GM12878 (cell line): ENCODE results near the gene RSL24D1. TPM values are rescaled to one million over a fixed set of nuclear protein-coding genes. Genes with fewer than 3 reads are reported as not detected.

ENCODE experiments used
- ATAC-seq: fragments of 200-7000 bp; cut with Tn5 transposase; 3 replicates; pipeline ENCODE4 v1.9.1; 2020; ENCODE audit warnings: mild to moderate bottlenecking, moderate library complexity
- BruUV-seq: library from RNA; stranded (reverse); fragments of 400-500 nt; replicated peaks from 2 replicates; lab custom pipeline; 2021; lab: Mats Ljungman, UMichigan
- CTCF ChIA-PET: fragments of 300-600 bp; sonication (Branson Sonifier 250); formaldehyde crosslinking; extraction: SDS; loops from one replicate; lab custom pipeline; 2021; ENCODE audit warnings: inconsistent platforms; lab: Yijun Ruan, JAX
- POLR2A ChIA-PET: fragments of 350-600 bp; formaldehyde crosslinking; extraction: SDS; loops from one replicate; lab custom pipeline; 2021; ENCODE audit warnings: inconsistent platforms; lab: Charles Lee
- RAD21 ChIA-PET: fragments of 300-600 bp; sonication (Branson Sonifier 250); formaldehyde crosslinking; loops from one replicate; lab custom pipeline; 2023; ENCODE audit warnings: antibody characterized with exemption; ENCODE audit not compliant: unreplicated experiment; lab: Charles Lee
- SMC1A ChIA-PET: fragments of 300-600 bp; sonication (Branson Sonifier 250); formaldehyde crosslinking; loops from one replicate; lab custom pipeline; 2023; ENCODE audit not compliant: unreplicated experiment, uncharacterized antibody; lab: Charles Lee
- DNase-seq: peaks from one replicate; pipeline ENCODE4 v3.0.0-alpha.2; 2011; ENCODE audit warnings: low read depth, low spot score
- FAIRE-seq: peaks from 3 replicates; lab custom pipeline; 2011; peaks lifted over from hg19 to GRCh38; lab: Jason Lieb, UNC
- H2AFZ ChIP-seq: 2 replicates; pipeline ENCODE4 v1.6.0; 2011; ENCODE audit warnings: low read depth, low read length, control low read depth; ENCODE audit not compliant: control insufficient read depth
- H3K27ac ChIP-seq: 2 replicates; pipeline ENCODE4 v1.5.1; 2011; ENCODE audit warnings: control low read depth; ENCODE audit not compliant: control insufficient read depth, insufficient read depth
- H3K27me3 ChIP-seq, 2 experiments: replicated peaks in 1 of 2; 2 replicates each; pipeline versions ENCODE4 v1.6.0 to v1.6.1; 2011; ENCODE audit warnings: low read length in 1 of 2; ENCODE audit not compliant: control insufficient read depth in 2 of 2, insufficient read depth in 2 of 2
- H3K36me3 ChIP-seq, 2 experiments: 2 replicates each; pipeline ENCODE4 v1.5.1; 2011; ENCODE audit warnings: low read length in 1 of 2; ENCODE audit not compliant: control insufficient read depth in 2 of 2, insufficient read depth in 2 of 2
- H3K4me1 ChIP-seq: 2 replicates; pipeline ENCODE4 v1.6.1; 2011; ENCODE audit warnings: mild to moderate bottlenecking, low read length, moderate library complexity, mixed read lengths; ENCODE audit not compliant: control insufficient read depth, insufficient read depth
- H3K4me2 ChIP-seq: 2 replicates; pipeline ENCODE4 v1.6.0; 2011; ENCODE audit warnings: control low read depth; ENCODE audit not compliant: control insufficient read depth, insufficient read depth
- H3K4me3 ChIP-seq: fragments of 200-600 bp; sonication (generic); 2 replicates; pipeline ENCODE4 v1.5.1; 2016
- H3K79me2 ChIP-seq: 2 replicates; pipeline ENCODE4 v1.6.0; 2011; ENCODE audit warnings: low read length; ENCODE audit not compliant: control insufficient read depth, insufficient read depth
- H3K9ac ChIP-seq: 2 replicates; pipeline ENCODE4 v1.8.0; 2011; ENCODE audit warnings: low read length, control low read depth, mixed read lengths; ENCODE audit not compliant: control insufficient read depth, insufficient read depth
- H3K9me3 ChIP-seq: replicated peaks from 3 replicates; pipeline ENCODE4 v1.5.1; 2011; ENCODE audit warnings: mild to moderate bottlenecking, low read length; ENCODE audit not compliant: control insufficient read depth, insufficient read depth
- H4K20me1 ChIP-seq: 2 replicates; pipeline ENCODE4 v1.6.0; 2011; ENCODE audit not compliant: control insufficient read depth, insufficient read depth
- EED ChIP-seq: sonication (generic); IDR thresholded peaks from 2 replicates; pipeline ENCODE4 v1.6.1; 2016; ENCODE audit warnings: antibody characterized with exemption, low read depth
- EZH2 ChIP-seq: IDR thresholded peaks from 2 replicates; pipeline ENCODE4 v1.6.1; 2012; ENCODE audit warnings: low read depth, mild to moderate bottlenecking, control low read depth, inconsistent platforms, low read length, borderline replicate concordance; ENCODE audit not compliant: control insufficient read depth
- HCFC1 ChIP-seq: fragments of 150-350 bp; IDR thresholded peaks from 2 replicates; pipeline ENCODE4 v1.6.1; 2014; ENCODE audit warnings: low read length
- HDAC2 ChIP-seq: fragments of 200-600 bp; sonication (generic); IDR thresholded peaks from 2 replicates; pipeline ENCODE4 v1.6.1; 2017
- MXI1 ChIP-seq: fragments of 150-350 bp; IDR thresholded peaks from 2 replicates; pipeline ENCODE4 v1.6.1; 2011; ENCODE audit warnings: low read depth, mild to moderate bottlenecking, inconsistent platforms, low read length, improper control_type of control experiment
- POLR2AphosphoS2 ChIP-seq: IDR thresholded peaks from 2 replicates; pipeline ENCODE4 v1.6.1; 2011; ENCODE audit warnings: low read depth, mild to moderate bottlenecking, low read length, improper control_type of control experiment, moderate library complexity
- RCOR1 ChIP-seq: conservative IDR thresholded peaks from 2 replicates; pipeline ENCODE4 v1.6.1; 2012; ENCODE audit warnings: low read depth, low read length, improper control_type of control experiment
- RELA ChIP-seq: fragments of 450-650 bp; IDR thresholded peaks from 2 replicates; pipeline ENCODE4 v1.8.0; 2014; ENCODE audit warnings: borderline replicate concordance; ENCODE audit not compliant: partially characterized antibody
- SIN3A ChIP-seq: IDR thresholded peaks from 2 replicates; pipeline ENCODE4 v1.6.1; 2012; ENCODE audit warnings: low read depth, low read length, improper control_type of control experiment
- SP1 ChIP-seq: IDR thresholded peaks from one replicate; pipeline ENCODE4 v1.6.1; 2011; ENCODE audit warnings: low read depth, low read length
- STAT1 ChIP-seq: fragments of 450-650 bp; conservative IDR thresholded peaks from 2 replicates; pipeline ENCODE4 v1.6.1; 2014; ENCODE audit warnings: antibody characterized with exemption, mild to moderate bottlenecking
- SUPT20H ChIP-seq: IDR thresholded peaks from 2 replicates; pipeline ENCODE4 v1.6.1; 2011; ENCODE audit warnings: low read depth, mild to moderate bottlenecking, low read length, moderate library complexity, borderline replicate concordance; ENCODE audit not compliant: control insufficient read depth
- USF1 ChIP-seq: IDR thresholded peaks from 2 replicates; pipeline ENCODE4 v1.6.1; 2011; ENCODE audit warnings: borderline replicate concordance, low read depth, mild to moderate bottlenecking, moderate library complexity, mixed read lengths, low read length; ENCODE audit not compliant: insufficient read depth; ENCODE audit errors: extremely low read length
- ZNF217 ChIP-seq: fragments of 450-650 bp; IDR thresholded peaks from 2 replicates; pipeline ENCODE4 v1.6.1; 2017; ENCODE audit warnings: antibody characterized with exemption, mild to moderate bottlenecking
- WGBS: methylation state at CpG from one replicate; pipeline ENCODE4 v1.1.6; 2016; ENCODE audit warnings: low lambda C conversion rate; ENCODE audit not compliant: insufficient replicate concordance, insufficient coverage; ENCODE audit errors: missing lambda C conversion rate; 5-methylcytosine and 5-hydroxymethylcytosine counted together
- in situ Hi-C: fragments of 300-500 bp; cut with MboI; formaldehyde crosslinking; loops from 9 replicates; pipeline ENCODE4 v1.14.3; 2018; ENCODE audit warnings: mixed read lengths
- intact Hi-C: fragments of 100-400 bp; cut with micrococcal nuclease; formaldehyde crosslinking; loops from one replicate; pipeline ENCODE4 v1.14.2; 2022; ENCODE audit not compliant: unreplicated experiment
- polyA plus RNA-seq, 11 experiments: library from polyadenylated mRNA; depleted of rRNA in 4 of 11; unstranded in 6 of 11; stranded (reverse) in 5 of 11; fragments of >200 nt; fragmentation: Nextera tagmentation in 4 of 11; fragmentation: Illumina TruSeq in 1 of 11; extraction: Ambion mirVana in 4 of 11; extraction: Trizol in 1 of 11; gene quantifications; 1 replicate in 1 of 11; 2 replicates in 10 of 11; pipeline versions ENCODE4 v1.2.1 to v1.2.3, GENCODE V29; 2011 to 2016; ENCODE audit warnings: inconsistent platforms in 2 of 11, missing spikeins in 2 of 11, low read depth in 1 of 11
- total RNA-seq, 4 experiments: library from RNA; depleted of rRNA in 3 of 4; stranded (reverse); fragments of >200 nt in 3 of 4; fragmentation: Illumina TruSeq in 1 of 4; extraction: Trizol in 1 of 4; gene quantifications; 2 replicates each; pipeline versions ENCODE4 v1.2.1 to v1.2.3, GENCODE V29; 2013 to 2021
- TF ChIP-seq, protein P1 (sequence below): fragments of 450-650 bp; formaldehyde crosslinking; IDR thresholded peaks from 2 replicates; pipeline ENCODE4 v1.4.0; 2022; ENCODE audit warnings: mild to moderate bottlenecking, moderate library complexity
- TF ChIP-seq, protein P2 (sequence below): fragments of 150-350 bp; IDR thresholded peaks from 2 replicates; pipeline ENCODE4 v1.6.1; 2016; ENCODE audit warnings: low read depth, low read length

The RSL24D1 gene
- total and polyA plus RNA-seq, 10 of the 15 experiments (the other 5 are each of a cell fraction or from before 2014, with no cell fraction given), result 94.9 to 249 (median 121) TPM

DNA sequence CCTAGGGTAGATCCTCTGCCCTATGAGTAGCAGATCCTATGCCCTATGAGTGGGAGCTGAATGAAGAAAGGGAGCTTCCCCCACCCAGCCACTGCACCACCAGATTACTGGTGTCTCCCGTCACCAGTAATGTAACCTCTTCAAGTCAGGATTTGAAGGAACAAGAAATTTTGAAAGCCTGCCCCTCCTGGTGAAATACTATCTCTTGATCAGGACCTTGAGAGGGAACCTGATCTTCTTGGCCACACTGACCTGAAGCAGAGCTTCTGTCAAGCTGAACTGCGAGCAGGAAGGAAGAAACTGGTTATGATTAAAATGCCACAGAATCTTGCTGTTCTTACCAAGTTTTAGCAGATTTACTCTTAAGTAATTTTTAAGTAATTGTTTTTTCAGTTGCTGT, 62.8 kb downstream of the RSL24D1 start:
- 43% methylated on average over 2 of the region's 2 CpGs for WGBS
- Histone ChIP-seq H3K79me2 (no peaks in the 10 kb centered on the region), H2AFZ (no peak overlapping the region), H3K4me2 (no peak overlapping the region), H3K27ac (no peak overlapping the region), H3K36me3 (no peaks in the 10 kb centered on the region), H3K4me1 (no peaks in the 10 kb centered on the region), H3K27me3 (no peaks in the 10 kb centered on the region), H3K9me3 (no peaks in the 10 kb centered on the region; the same call in 2 of the 3 replicates), H3K9ac (no peak overlapping the region), H3K4me3 (no peak overlapping the region), H4K20me1 (no peaks in the 10 kb centered on the region)
- in situ Hi-C loops, result no loop called here
- intact Hi-C loops, result no loop called here
- no peak for ATAC-seq
- FAIRE-seq, result no peak
- BruUV-seq, result no TSS peak
- POLR2A ChIA-PET, result no interaction called here
- SMC1A ChIA-PET, result no interaction called here
- DNase-seq, result no peak
- RAD21 ChIA-PET, result no interaction called here
- CTCF ChIA-PET, result interaction anchor here (1.0 kb wide), 1 partner anchor 9 kb away, joined by 3 read pairs; no protein-coding TSS in a partner anchor
- TF ChIP-seq SIN3A (no peak), POLR2AphosphoS2 (no peak), SP1 (no peak), HDAC2 (no peak), MXI1 (no peak), EED (no peak), EZH2 (no peak), ZNF217 (no peak), RELA (no peak), RCOR1 (no peak), STAT1 (no peak), SUPT20H (no peak), HCFC1 (no peak), USF1 (no peak)
- TF ChIP-seq, protein P1, sequence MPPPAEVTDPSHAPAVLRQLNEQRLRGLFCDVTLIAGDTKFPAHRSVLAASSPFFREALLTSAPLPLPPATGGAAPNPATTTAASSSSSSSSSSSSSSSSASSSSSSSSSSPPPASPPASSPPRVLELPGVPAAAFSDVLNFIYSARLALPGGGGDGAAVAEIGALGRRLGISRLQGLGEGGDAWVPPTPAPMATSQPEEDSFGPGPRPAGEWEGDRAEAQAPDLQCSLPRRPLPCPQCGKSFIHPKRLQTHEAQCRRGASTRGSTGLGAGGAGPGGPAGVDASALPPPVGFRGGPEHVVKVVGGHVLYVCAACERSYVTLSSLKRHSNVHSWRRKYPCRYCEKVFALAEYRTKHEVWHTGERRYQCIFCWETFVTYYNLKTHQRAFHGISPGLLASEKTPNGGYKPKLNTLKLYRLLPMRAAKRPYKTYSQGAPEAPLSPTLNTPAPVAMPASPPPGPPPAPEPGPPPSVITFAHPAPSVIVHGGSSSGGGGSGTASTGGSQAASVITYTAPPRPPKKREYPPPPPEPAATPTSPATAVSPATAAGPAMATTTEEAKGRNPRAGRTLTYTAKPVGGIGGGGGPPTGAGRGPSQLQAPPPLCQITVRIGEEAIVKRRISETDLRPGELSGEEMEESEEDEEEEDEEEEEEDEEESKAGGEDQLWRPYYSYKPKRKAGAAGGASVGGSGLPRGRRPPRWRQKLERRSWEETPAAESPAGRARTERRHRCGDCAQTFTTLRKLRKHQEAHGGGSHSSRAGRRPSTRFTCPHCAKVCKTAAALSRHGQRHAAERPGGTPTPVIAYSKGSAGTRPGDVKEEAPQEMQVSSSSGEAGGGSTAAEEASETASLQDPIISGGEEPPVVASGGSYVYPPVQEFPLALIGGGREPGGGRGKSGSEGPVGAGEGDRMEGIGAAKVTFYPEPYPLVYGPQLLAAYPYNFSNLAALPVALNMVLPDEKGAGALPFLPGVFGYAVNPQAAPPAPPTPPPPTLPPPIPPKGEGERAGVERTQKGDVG (CRISPR knock-in tag), result no peak
- TF ChIP-seq, protein P2, sequence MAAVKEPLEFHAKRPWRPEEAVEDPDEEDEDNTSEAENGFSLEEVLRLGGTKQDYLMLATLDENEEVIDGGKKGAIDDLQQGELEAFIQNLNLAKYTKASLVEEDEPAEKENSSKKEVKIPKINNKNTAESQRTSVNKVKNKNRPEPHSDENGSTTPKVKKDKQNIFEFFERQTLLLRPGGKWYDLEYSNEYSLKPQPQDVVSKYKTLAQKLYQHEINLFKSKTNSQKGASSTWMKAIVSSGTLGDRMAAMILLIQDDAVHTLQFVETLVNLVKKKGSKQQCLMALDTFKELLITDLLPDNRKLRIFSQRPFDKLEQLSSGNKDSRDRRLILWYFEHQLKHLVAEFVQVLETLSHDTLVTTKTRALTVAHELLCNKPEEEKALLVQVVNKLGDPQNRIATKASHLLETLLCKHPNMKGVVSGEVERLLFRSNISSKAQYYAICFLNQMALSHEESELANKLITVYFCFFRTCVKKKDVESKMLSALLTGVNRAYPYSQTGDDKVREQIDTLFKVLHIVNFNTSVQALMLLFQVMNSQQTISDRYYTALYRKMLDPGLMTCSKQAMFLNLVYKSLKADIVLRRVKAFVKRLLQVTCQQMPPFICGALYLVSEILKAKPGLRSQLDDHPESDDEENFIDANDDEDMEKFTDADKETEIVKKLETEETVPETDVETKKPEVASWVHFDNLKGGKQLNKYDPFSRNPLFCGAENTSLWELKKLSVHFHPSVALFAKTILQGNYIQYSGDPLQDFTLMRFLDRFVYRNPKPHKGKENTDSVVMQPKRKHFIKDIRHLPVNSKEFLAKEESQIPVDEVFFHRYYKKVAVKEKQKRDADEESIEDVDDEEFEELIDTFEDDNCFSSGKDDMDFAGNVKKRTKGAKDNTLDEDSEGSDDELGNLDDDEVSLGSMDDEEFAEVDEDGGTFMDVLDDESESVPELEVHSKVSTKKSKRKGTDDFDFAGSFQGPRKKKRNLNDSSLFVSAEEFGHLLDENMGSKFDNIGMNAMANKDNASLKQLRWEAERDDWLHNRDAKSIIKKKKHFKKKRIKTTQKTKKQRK, result no peak
